Spleen (tissue), 7 donors: ENCODE measurements around the gene FHAD1.

Source experiments
- CTCF ChIP-seq, 11 experiments: fragments of 200-600 bp in 7 of 11; fragments of 450-650 bp in 4 of 11; sonication (generic) in 4 of 11; IDR thresholded peaks in 8 of 11; conservative IDR thresholded peaks in 3 of 11; 1 replicate in 7 of 11; 2 replicates in 4 of 11; pipeline versions ENCODE4 v1.4.0 to v1.8.0; 2016 to 2021; ENCODE audit warnings: antibody characterized with exemption in 11 of 11, inconsistent platforms in 4 of 11, mild to moderate bottlenecking in 1 of 11
- POLR2AphosphoS5 ChIP-seq, 3 donors: sonication (generic); formaldehyde crosslinking; IDR thresholded peaks; one replicate each; pipeline ENCODE4 v1.5.1; 2017; ENCODE audit warnings: antibody characterized with exemption in 3 of 3
- donor health status: DM: no; HTN: no; CAD: no; lungs with moderate emphysema.
- donor health status: DM: no; HTN: no; CAD: no.
- donor health status: DM: no; HTN: no; CAD: no.

GRCh38 chr1:15261155-15262002 lies 14.4 kb downstream of the FHAD1 start:
- TF ChIP-seq CTCF (IDR thresholded peaks at IDR 0.05 in 8 of 11, conservative IDR thresholded peaks at IDR 0.05 in 3 of 11) (no peak), POLR2AphosphoS5 (IDR thresholded peaks at IDR 0.05) (peak in 2 of 3 donors; percentile 58 to 66)
